ENCODE measurements around the gene ESR2. TPM values are rescaled to one million over a fixed set of nuclear protein-coding genes. Genes with fewer than 3 reads are reported as not detected.

Gene ESR2
- total RNA-seq, 1 donor from 2014 or later, result 2.2 TPM

DNA sequence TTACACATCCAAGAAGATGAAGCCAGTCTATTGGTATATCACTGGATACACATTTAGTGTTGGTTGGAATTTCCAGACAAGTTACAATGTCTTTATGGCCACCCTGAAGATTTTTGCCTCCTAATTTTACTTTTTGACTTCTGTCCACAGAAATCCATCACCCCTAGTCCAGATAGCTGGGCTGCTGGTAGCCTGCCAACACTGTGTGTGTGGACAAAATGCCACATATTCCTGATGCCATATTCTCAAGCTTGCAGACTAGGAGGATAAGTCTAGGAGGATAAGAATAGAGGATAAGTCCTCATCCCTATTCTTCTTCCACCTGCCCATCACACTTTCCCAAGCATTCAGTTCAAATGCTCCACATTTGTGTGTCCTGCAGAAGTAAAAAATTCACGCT lies 4.6 kb downstream of the ESR2 start:
- Histone ChIP-seq H3K4me3 (no peak overlapping the region), H3K36me3 (no peaks in the 10 kb centered on the region), H3K4me1 (peaks cover 15% of the 10 kb centered on the region), H3K27me3 (no peaks in the 10 kb centered on the region), H3K9me3 (no peaks in the 10 kb centered on the region), H3K27ac (no peak overlapping the region)
- intact Hi-C loops (cut with DNase I), result no loop called here
- TF ChIP-seq POLR2A (IDR thresholded peaks at IDR 0.05), result no peak
- TF ChIP-seq, protein P1, sequence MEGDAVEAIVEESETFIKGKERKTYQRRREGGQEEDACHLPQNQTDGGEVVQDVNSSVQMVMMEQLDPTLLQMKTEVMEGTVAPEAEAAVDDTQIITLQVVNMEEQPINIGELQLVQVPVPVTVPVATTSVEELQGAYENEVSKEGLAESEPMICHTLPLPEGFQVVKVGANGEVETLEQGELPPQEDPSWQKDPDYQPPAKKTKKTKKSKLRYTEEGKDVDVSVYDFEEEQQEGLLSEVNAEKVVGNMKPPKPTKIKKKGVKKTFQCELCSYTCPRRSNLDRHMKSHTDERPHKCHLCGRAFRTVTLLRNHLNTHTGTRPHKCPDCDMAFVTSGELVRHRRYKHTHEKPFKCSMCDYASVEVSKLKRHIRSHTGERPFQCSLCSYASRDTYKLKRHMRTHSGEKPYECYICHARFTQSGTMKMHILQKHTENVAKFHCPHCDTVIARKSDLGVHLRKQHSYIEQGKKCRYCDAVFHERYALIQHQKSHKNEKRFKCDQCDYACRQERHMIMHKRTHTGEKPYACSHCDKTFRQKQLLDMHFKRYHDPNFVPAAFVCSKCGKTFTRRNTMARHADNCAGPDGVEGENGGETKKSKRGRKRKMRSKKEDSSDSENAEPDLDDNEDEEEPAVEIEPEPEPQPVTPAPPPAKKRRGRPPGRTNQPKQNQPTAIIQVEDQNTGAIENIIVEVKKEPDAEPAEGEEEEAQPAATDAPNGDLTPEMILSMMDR (IDR thresholded peaks at IDR 0.05), result no peak
- TF ChIP-seq POLR2AphosphoS5 (IDR thresholded peaks at IDR 0.05; ENCODE audit: insufficient read depth in 1 of 2, low read depth in 1 of 2), result no peak
- DNase-seq (ENCODE audit: extremely low spot score in 2 of 2), result no peak

DNA sequence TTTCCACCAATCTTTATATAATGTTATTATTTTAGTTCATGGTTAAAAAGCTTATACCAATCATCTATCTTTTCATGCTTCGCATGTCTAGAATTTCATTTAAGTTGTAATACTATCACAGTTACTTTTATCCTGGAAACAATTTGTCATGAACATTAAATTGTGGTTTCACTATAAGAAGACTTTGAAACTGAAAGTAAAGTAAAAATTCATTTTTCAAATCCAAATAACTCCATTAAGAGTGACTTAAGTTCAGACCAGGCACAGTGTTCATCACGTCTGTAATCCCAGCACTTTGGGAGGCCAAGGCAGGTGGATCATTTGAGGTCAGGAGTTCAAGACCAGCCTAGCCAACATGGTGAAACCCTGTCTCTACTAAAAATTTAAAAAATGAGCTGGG lies 12.4 kb downstream of the ESR2 start:
- H3K9me3 ChIP-seq, result no peaks in the 10 kb centered on the region
- H3K27ac ChIP-seq, result no peak overlapping the region
- intact Hi-C loops (cut with DNase I), result no loop called here
- TF ChIP-seq POLR2A (IDR thresholded peaks at IDR 0.05), result no peak
- TF ChIP-seq, protein P1 (IDR thresholded peaks at IDR 0.05), result no peak
- no peak for TF ChIP-seq POLR2AphosphoS5 (IDR thresholded peaks at IDR 0.05; ENCODE audit: insufficient read depth in 1 of 2, low read depth in 1 of 2)
- H3K4me1 ChIP-seq, result no peaks in the 10 kb centered on the region
- H3K36me3 ChIP-seq, result no peaks in the 10 kb centered on the region
- no peak overlapping the region for H3K4me3 ChIP-seq
- DNase-seq (ENCODE audit: extremely low spot score in 2 of 2), result no peak
- no peaks in the 10 kb centered on the region for H3K27me3 ChIP-seq

DNA sequence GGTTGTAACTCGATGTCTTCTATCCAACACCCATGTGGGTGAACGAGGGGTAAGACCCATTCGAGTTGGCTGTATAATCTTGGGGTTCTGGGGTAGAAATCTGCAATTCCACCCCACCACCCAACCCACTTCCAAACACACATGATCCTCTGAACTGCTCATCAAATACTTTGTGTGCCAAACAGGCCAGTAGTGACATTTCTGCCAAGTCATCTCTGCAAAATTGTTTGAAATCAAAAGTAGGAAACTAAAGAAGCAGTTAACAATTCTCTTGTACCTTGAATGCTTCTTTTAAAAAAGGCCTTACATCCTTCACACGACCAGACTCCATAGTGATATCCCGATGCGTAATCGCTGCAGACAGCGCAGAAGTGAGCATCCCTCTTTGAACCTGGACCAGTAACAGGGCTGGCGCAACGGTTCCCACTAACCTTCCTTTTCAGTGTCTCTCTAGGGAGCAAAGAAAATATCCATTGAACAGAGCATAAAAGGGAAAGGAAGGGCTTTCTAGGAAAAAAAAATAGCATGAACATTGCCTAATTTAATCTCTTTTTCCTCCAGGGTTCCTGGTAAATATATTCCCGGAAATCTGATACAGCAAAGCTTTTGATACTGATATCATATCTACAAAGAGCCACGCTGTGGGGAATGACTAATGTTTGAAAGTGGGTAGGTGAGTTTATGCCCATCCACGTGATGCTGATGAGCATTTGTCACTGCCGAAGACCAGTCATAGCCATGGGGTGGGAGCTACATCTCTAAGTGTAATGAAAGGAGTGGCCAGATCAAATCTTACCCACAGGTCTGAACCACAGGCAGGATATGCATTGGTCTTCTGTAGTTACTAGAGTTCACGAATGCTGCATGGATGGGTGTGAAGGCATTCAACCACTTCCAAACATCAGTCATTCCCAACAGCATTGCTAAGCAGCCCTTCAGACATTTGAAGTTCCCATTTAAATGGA lies 14.2 kb downstream of the ESR2 start:
- Histone ChIP-seq H3K36me3 (no peaks in the 10 kb centered on the region), H3K27me3 (no peaks in the 10 kb centered on the region), H3K4me1 (no peaks in the 10 kb centered on the region), H3K4me3 (no peak overlapping the region), H3K27ac (no peak overlapping the region), H3K9me3 (no peaks in the 10 kb centered on the region)
- intact Hi-C loops (cut with DNase I), result no loop called here
- TF ChIP-seq POLR2AphosphoS5 (IDR thresholded peaks at IDR 0.05; ENCODE audit: insufficient read depth in 1 of 2, low read depth in 1 of 2), result no peak
- TF ChIP-seq, protein P1 (IDR thresholded peaks at IDR 0.05), result no peak
- no peak for TF ChIP-seq POLR2A (IDR thresholded peaks at IDR 0.05)
- DNase-seq (ENCODE audit: extremely low spot score in 2 of 2), result no peak

DNA sequence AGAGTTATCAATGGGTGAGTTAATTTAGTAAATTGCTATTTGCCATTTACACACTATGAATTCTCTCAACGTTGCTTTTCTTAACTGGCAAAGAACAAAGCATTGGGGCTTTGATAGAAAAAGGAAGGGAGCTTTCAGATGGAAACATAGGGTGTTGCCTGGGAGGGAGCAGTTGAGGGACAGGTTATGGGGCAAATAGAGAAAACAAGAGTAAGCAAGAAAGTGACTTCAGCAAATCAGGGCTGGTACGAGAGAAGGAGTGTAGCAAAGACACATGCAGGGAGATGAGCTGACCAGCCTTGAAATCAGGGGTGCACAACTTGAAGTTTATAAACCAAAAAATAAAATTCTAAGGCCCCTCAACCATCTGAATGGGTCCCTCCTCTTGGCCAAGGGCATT lies 15.7 kb downstream of the ESR2 start:
- TF ChIP-seq POLR2A (IDR thresholded peaks at IDR 0.05) (no peak), POLR2AphosphoS5 (IDR thresholded peaks at IDR 0.05; ENCODE audit: insufficient read depth in 1 of 2, low read depth in 1 of 2) (no peak)
- TF ChIP-seq, protein P1 (IDR thresholded peaks at IDR 0.05), result no peak
- Histone ChIP-seq H3K9me3 (no peaks in the 10 kb centered on the region), H3K27me3 (no peaks in the 10 kb centered on the region), H3K27ac (no peak overlapping the region), H3K4me1 (no peaks in the 10 kb centered on the region), H3K4me3 (no peak overlapping the region), H3K36me3 (no peaks in the 10 kb centered on the region)
- intact Hi-C loops (cut with DNase I), result no loop called here
- no peak for DNase-seq (ENCODE audit: extremely low spot score in 2 of 2)

DNA sequence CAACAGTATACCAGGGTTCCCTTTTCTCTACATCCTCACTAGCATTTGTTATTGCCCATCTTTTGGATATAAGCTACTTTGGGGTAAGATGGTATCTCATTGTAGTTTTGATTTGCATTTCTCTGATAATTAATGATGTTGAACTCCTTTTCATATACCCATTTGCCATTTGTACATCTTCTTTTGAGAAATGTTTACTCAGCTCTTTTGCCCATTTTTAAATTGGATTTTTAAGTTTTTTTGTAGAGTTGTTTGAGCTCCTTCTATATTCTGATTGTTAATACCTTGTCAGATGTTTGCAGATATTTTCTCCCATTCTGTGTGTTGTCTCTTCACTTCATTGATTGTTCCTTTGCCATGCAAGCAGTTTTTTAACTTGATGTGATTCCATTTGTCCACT lies 22.2 kb downstream of the ESR2 start:
- Histone ChIP-seq H3K4me1 (no peaks in the 10 kb centered on the region), H3K27me3 (no peaks in the 10 kb centered on the region), H3K4me3 (no peak overlapping the region), H3K9me3 (no peaks in the 10 kb centered on the region), H3K27ac (no peak overlapping the region), H3K36me3 (no peaks in the 10 kb centered on the region)
- intact Hi-C loops (cut with DNase I), result no loop called here
- TF ChIP-seq POLR2A (IDR thresholded peaks at IDR 0.05) (no peak), POLR2AphosphoS5 (IDR thresholded peaks at IDR 0.05; ENCODE audit: insufficient read depth in 1 of 2, low read depth in 1 of 2) (no peak)
- TF ChIP-seq, protein P1 (IDR thresholded peaks at IDR 0.05), result no peak
- no peak for DNase-seq (ENCODE audit: extremely low spot score in 2 of 2)
